K562 (cell line): ENCODE results near the gene CLCNKB. TPM values are rescaled to one million over a fixed set of nuclear protein-coding genes. Genes with fewer than 3 reads are reported as not detected.

Experiments used
- DACH1 ChIP-seq: fragments of 450-650 bp; IDR thresholded peaks from 2 replicates; pipeline ENCODE4 v1.6.1; 2018; ENCODE audit not compliant: partially characterized antibody
- DDX20 ChIP-seq: fragments of 450-650 bp; IDR thresholded peaks from 2 replicates; pipeline ENCODE4 v1.6.1; 2016; ENCODE audit warnings: missing genetic modification characterization, low read depth, mild to moderate bottlenecking, missing compliant biosample characterization, moderate library complexity
- ELF1 ChIP-seq: fragments of 200-800 bp; sonication (Bioruptor generic); IDR thresholded peaks from 2 replicates; pipeline ENCODE4 v1.6.1; 2016; ENCODE audit warnings: missing genetic modification characterization, missing compliant biosample characterization
- ETS2 ChIP-seq: IDR thresholded peaks from 2 replicates; pipeline ENCODE4 v1.6.1; 2016; ENCODE audit warnings: borderline replicate concordance, missing genetic modification characterization, mild to moderate bottlenecking, moderate library complexity, missing compliant biosample characterization; ENCODE audit not compliant: poor library complexity, severe bottlenecking
- FOXJ3 ChIP-seq: sonication (generic); formaldehyde crosslinking; IDR thresholded peaks from 2 replicates; pipeline ENCODE4 v1.4.0; 2020; ENCODE audit warnings: mild to moderate bottlenecking, missing genetic modification reagents
- GATAD2B ChIP-seq: fragments of 450-650 bp; IDR thresholded peaks from 2 replicates; pipeline ENCODE4 v1.6.1; 2017; ENCODE audit warnings: mild to moderate bottlenecking, borderline replicate concordance
- HDAC6 ChIP-seq: IDR thresholded peaks from 2 replicates; pipeline ENCODE4 v1.6.1; 2012; ENCODE audit warnings: low read depth, mild to moderate bottlenecking, control low read depth, inconsistent platforms, low read length, moderate library complexity
- HNRNPK ChIP-seq: fragments of 200-400 bp; formaldehyde crosslinking; IDR thresholded peaks from one replicate; pipeline ENCODE4 v1.6.1; 2018; ENCODE audit warnings: mild to moderate bottlenecking, low read depth, low read length; ENCODE audit not compliant: poor library complexity, severe bottlenecking
- HNRNPUL1 ChIP-seq: fragments of 200-400 bp; formaldehyde crosslinking; IDR thresholded peaks from 2 replicates; pipeline ENCODE4 v1.6.1; 2017; ENCODE audit warnings: low read length
- MECOM ChIP-seq: fragments of 250-450 bp; sonication (Bioruptor Pico); IDR thresholded peaks from 2 replicates; pipeline ENCODE4 v1.8.0; 2022; ENCODE audit warnings: inconsistent platforms
- NFIX ChIP-seq: fragments of 250-450 bp; sonication (Bioruptor Pico); IDR thresholded peaks from 2 replicates; pipeline ENCODE4 v1.4.0; 2020; ENCODE audit warnings: low read depth, mild to moderate bottlenecking, moderate library complexity
- NFYB ChIP-seq: IDR thresholded peaks from 2 replicates; pipeline ENCODE4 v1.6.1; 2011; ENCODE audit warnings: mild to moderate bottlenecking, moderate library complexity; ENCODE audit not compliant: insufficient read length; ENCODE audit errors: extremely low read depth
- NONO ChIP-seq, 2 experiments: fragments of 200-400 bp in 1 of 2; fragments of 450-650 bp in 1 of 2; formaldehyde crosslinking in 1 of 2; IDR thresholded peaks; 2 replicates each; pipeline ENCODE4 v1.6.1; 2017; ENCODE audit warnings: low read depth in 2 of 2, mild to moderate bottlenecking in 2 of 2, moderate library complexity in 2 of 2, low read length in 1 of 2
- PHF21A ChIP-seq: fragments of 450-650 bp; IDR thresholded peaks from 2 replicates; pipeline ENCODE4 v1.6.1; 2017; ENCODE audit warnings: low read depth, borderline replicate concordance
- POU5F1 ChIP-seq: fragments of 150-350 bp; IDR thresholded peaks from 2 replicates; pipeline ENCODE4 v1.6.1; 2014; ENCODE audit warnings: borderline replicate concordance, low read length, low read depth, mild to moderate bottlenecking; ENCODE audit not compliant: partially characterized antibody
- RAD51 ChIP-seq: fragments of 450-650 bp; IDR thresholded peaks from 2 replicates; pipeline ENCODE4 v1.7.1; 2016; ENCODE audit warnings: low read depth, mild to moderate bottlenecking, borderline replicate concordance
- SAFB2 ChIP-seq: fragments of 200-400 bp; formaldehyde crosslinking; IDR thresholded peaks from 2 replicates; pipeline ENCODE4 v1.6.1; 2018; ENCODE audit warnings: borderline replicate concordance, low read length, low read depth, moderate library complexity; ENCODE audit not compliant: severe bottlenecking
- SMARCE1 ChIP-seq: fragments of 450-650 bp; IDR thresholded peaks from 2 replicates; pipeline ENCODE4 v1.7.1; 2016; ENCODE audit warnings: mild to moderate bottlenecking
- ZNF354B ChIP-seq: fragments of 250-450 bp; sonication (Bioruptor Pico); IDR thresholded peaks from 2 replicates; pipeline ENCODE4 v1.4.0; 2020
- polyA plus RNA-seq, 8 experiments: library from polyadenylated mRNA; depleted of rRNA in 4 of 8; stranded (reverse) in 5 of 8; unstranded in 3 of 8; fragments of >200 nt; fragmentation: Nextera tagmentation in 2 of 8; fragmentation: Illumina TruSeq in 1 of 8; extraction: Ambion mirVana in 2 of 8; extraction: Trizol in 1 of 8; gene quantifications; 2 replicates each; pipeline versions ENCODE4 v1.2.1 to v1.2.3, GENCODE V29; 2011 to 2014; ENCODE audit warnings: inconsistent platforms in 1 of 8, missing spikeins in 1 of 8
- total RNA-seq, 7 experiments: library from RNA; depleted of rRNA in 6 of 7; stranded (reverse); fragments of >200 nt in 6 of 7; fragmentation: Illumina TruSeq in 2 of 7; extraction: Trizol in 2 of 7; gene quantifications; 2 replicates each; pipeline versions ENCODE4 v1.2.1 to v1.2.3, GENCODE V29; 2011 to 2021; ENCODE audit warnings: low replicate concordance in 1 of 7
- TF ChIP-seq, protein P1 (sequence below), 3 experiments: fragments of 200-800 bp in 1 of 3; fragments of 250-450 bp in 1 of 3; fragments of 450-650 bp in 1 of 3; sonication (Bioruptor Pico) in 1 of 3; sonication (Bioruptor generic) in 1 of 3; formaldehyde crosslinking in 1 of 3; IDR thresholded peaks; 2 replicates each; pipeline versions ENCODE4 v1.6.1 to v1.8.0; 2016 to 2022; ENCODE audit warnings: mild to moderate bottlenecking in 2 of 3, missing genetic modification characterization in 2 of 3, missing compliant biosample characterization in 1 of 3, moderate library complexity in 1 of 3
- TF ChIP-seq, protein P2 (sequence below): fragments of 450-650 bp; IDR thresholded peaks from 2 replicates; pipeline ENCODE4 v1.6.1; 2016; ENCODE audit warnings: borderline replicate concordance

Gene CLCNKB
- total and polyA plus RNA-seq, 9 of the 15 experiments (the other 6 are each of a cell fraction or from before 2014, with no cell fraction given) = 0.08 to 1.7 (median 0.64) TPM

DNA sequence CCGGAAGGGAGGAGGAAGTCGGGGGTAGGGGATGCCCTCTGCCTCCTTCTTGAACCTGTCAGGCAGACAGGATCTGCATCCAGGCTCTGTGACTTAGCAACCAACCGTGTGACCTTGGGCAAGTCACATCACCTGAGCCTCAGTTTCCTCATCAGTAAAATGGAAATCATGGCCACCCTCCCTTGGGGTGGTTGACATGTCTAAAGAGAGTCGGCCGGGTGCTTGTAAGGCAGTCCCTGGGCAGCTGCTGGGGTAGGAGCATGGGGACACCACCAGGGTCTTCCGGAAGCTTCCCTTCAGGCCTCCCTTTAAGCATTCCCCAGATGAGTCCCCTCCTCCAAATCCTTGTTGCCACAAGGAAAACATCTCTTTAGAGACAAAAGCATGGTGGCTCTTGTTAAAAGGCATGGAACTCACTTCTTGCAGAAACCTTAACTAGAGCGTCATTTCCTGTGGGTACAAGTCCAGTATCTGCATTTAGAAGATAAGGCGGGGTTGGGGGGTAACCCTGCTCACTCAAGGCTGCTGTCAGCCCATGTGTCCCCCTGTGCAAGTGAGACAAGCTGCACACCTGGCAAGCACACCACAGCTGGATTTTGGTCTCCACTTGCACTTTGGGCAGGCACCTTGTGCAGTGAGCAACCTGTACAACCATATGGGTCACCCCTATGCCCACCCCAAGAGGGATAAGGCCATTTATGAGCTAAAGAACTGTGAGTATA, 10.4 kb downstream of the CLCNKB start (continued):
- TF ChIP-seq HNRNPK = no peak
- TF ChIP-seq DACH1 = peak; percentile 51
- TF ChIP-seq MECOM (CRISPR knock-in tag) = no peak
- TF ChIP-seq ETS2 (tag) = no peak
- TF ChIP-seq, protein P1, sequence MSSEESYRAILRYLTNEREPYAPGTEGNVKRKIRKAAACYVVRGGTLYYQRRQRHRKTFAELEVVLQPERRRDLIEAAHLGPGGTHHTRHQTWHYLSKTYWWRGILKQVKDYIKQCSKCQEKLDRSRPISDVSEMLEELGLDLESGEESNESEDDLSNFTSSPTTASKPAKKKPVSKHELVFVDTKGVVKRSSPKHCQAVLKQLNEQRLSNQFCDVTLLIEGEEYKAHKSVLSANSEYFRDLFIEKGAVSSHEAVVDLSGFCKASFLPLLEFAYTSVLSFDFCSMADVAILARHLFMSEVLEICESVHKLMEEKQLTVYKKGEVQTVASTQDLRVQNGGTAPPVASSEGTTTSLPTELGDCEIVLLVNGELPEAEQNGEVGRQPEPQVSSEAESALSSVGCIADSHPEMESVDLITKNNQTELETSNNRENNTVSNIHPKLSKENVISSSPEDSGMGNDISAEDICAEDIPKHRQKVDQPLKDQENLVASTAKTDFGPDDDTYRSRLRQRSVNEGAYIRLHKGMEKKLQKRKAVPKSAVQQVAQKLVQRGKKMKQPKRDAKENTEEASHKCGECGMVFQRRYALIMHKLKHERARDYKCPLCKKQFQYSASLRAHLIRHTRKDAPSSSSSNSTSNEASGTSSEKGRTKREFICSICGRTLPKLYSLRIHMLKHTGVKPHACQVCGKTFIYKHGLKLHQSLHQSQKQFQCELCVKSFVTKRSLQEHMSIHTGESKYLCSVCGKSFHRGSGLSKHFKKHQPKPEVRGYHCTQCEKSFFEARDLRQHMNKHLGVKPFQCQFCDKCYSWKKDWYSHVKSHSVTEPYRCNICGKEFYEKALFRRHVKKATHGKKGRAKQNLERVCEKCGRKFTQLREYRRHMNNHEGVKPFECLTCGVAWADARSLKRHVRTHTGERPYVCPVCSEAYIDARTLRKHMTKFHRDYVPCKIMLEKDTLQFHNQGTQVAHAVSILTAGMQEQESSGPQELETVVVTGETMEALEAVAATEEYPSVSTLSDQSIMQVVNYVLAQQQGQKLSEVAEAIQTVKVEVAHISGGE (CRISPR knock-in tag; IDR thresholded peaks at IDR 0.05) = peak in 1 of 3 experiments; percentile 66; a peak in 1 of 6 replicates
- no peak for TF ChIP-seq PHF21A
- no peak for TF ChIP-seq NFIX (CRISPR knock-in tag)
- no peak for TF ChIP-seq ELF1 (tag)
- no peak for TF ChIP-seq HNRNPUL1
- no peak for TF ChIP-seq RAD51
- TF ChIP-seq DDX20 (tag) = no peak
- no peak for TF ChIP-seq NONO (IDR thresholded peaks at IDR 0.05; ENCODE audit: low read depth in 2 of 2, low read length in 1 of 2)
- TF ChIP-seq HDAC6 = no peak
- no peak for TF ChIP-seq SAFB2
- no peak for TF ChIP-seq NFYB
- TF ChIP-seq ZNF354B (CRISPR knock-in tag) = no peak
- TF ChIP-seq, protein P2, sequence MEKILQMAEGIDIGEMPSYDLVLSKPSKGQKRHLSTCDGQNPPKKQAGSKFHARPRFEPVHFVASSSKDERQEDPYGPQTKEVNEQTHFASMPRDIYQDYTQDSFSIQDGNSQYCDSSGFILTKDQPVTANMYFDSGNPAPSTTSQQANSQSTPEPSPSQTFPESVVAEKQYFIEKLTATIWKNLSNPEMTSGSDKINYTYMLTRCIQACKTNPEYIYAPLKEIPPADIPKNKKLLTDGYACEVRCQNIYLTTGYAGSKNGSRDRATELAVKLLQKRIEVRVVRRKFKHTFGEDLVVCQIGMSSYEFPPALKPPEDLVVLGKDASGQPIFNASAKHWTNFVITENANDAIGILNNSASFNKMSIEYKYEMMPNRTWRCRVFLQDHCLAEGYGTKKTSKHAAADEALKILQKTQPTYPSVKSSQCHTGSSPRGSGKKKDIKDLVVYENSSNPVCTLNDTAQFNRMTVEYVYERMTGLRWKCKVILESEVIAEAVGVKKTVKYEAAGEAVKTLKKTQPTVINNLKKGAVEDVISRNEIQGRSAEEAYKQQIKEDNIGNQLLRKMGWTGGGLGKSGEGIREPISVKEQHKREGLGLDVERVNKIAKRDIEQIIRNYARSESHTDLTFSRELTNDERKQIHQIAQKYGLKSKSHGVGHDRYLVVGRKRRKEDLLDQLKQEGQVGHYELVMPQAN = no peak
- no peak for TF ChIP-seq POU5F1
- TF ChIP-seq GATAD2B = peak; percentile 50; the same call in 1 of the 2 replicates
- TF ChIP-seq SMARCE1 = peak; percentile 72; the same call in 1 of the 2 replicates
- TF ChIP-seq FOXJ3 (CRISPR knock-in tag) = no peak
